ENCODE results near the gene TMEM151B. TPM values are rescaled to one million over a fixed set of nuclear protein-coding genes. Genes with fewer than 3 reads are reported as not detected.

TMEM151B gene
- total and polyA plus RNA-seq, 9 of the 15 experiments (the other 6 are each of a cell fraction or from before 2014, with no cell fraction given): not detected

- no peak for TF ChIP-seq KHSRP (IDR thresholded peaks at IDR 0.05)
- TF ChIP-seq ZNF165 (CRISPR knock-in tag; IDR thresholded peaks at IDR 0.05; ENCODE audit: borderline replicate concordance): no peak
- TF ChIP-seq FOXO4 (CRISPR knock-in tag; IDR thresholded peaks at IDR 0.05): no peak
- no peak for TF ChIP-seq MECOM (CRISPR knock-in tag; IDR thresholded peaks at IDR 0.05)
- peak; percentile 94 for TF ChIP-seq ZNF407 (IDR thresholded peaks at IDR 0.05; ENCODE audit: low read depth)
- peak; percentile 66 for TF ChIP-seq CREM (IDR thresholded peaks at IDR 0.05; ENCODE audit: low read depth)
- no peak for TF ChIP-seq XRCC5 (IDR thresholded peaks at IDR 0.05; ENCODE audit: low read depth, low read length)
- TF ChIP-seq GMEB1 (CRISPR knock-in tag; IDR thresholded peaks at IDR 0.05): peak; percentile 75
- TF ChIP-seq ZNF592 (IDR thresholded peaks at IDR 0.05): 0 out of 2 replicates have a peak, but pooled peaks have one; percentile 31
- peak; percentile 93 for TF ChIP-seq ZNF316 (IDR thresholded peaks at IDR 0.05)
- no peak; the same call in 1 of the 2 replicates for TF ChIP-seq SIN3B (IDR thresholded peaks at IDR 0.05; ENCODE audit: low read depth)
Measured at GRCh38 chr6:44247338-44248302, 22.6 kb upstream of the TMEM151B start (continued).

Measured in K562 (cell line).